ENCODE data around the gene PIGR. TPM values are rescaled to one million over a fixed set of nuclear protein-coding genes. Genes with fewer than 3 reads are reported as not detected.

PIGR gene
- total RNA-seq, 1 donor from 2014 or later = 0.25 TPM

- no peak for TF ChIP-seq POLR2AphosphoS5 (IDR thresholded peaks at IDR 0.05; ENCODE audit: insufficient read depth in 1 of 2, low read depth in 1 of 2)
- no peak for TF ChIP-seq POLR2A (IDR thresholded peaks at IDR 0.05)
- no peak for TF ChIP-seq CTCF (IDR thresholded peaks at IDR 0.05)
- intact Hi-C loops (cut with DNase I) = no loop called here
- Histone ChIP-seq H3K27ac (no peak overlapping the region), H3K27me3 (no peaks in the 10 kb centered on the region), H3K36me3 (no peaks in the 10 kb centered on the region), H3K9me3 (peaks cover 9% of the 10 kb centered on the region), H3K4me3 (no peak overlapping the region), H3K4me1 (no peaks in the 10 kb centered on the region)
- DNase-seq (ENCODE audit: extremely low spot score in 2 of 2) = no peak
Observed at GRCh38 chr1:206880314-206880713, 66.0 kb downstream of the PIGR start.

Other genes with a start within 250 kb of the PIGR start
- gene IL19, start 175.7 kb downstream of the PIGR start, total RNA-seq = not detected
- gene IL10, start 174.0 kb downstream of the PIGR start, total RNA-seq = 2.7 TPM
- gene IL20, start 80.8 kb downstream of the PIGR start, total RNA-seq = not detected
- gene IL24, start 49.0 kb downstream of the PIGR start, total RNA-seq = 1.5 TPM
- gene FCMR, start 24.5 kb downstream of the PIGR start, total RNA-seq = 12.3 TPM
- not detected for gene FCAMR, start 24.0 kb upstream of the PIGR start, total RNA-seq
- 11.8 TPM for gene C1orf116, start 86.3 kb upstream of the PIGR start, total RNA-seq
- 25.3 TPM for gene YOD1, start 104.7 kb upstream of the PIGR start, total RNA-seq
- gene PFKFB2, start 106.8 kb upstream of the PIGR start, total RNA-seq = 6.9 TPM
- not detected for gene C4BPB, start 142.4 kb upstream of the PIGR start, total RNA-seq
- gene C4BPA, start 157.8 kb upstream of the PIGR start, total RNA-seq = not detected

Measured in vagina (tissue), 2 donors.